Measurements from ENCODE around the gene PTP4A1. TPM values are rescaled to one million over a fixed set of nuclear protein-coding genes. Genes with fewer than 3 reads are reported as not detected.
A peak's percentile ranks its signal among the peaks of the same experiment; 100 is the strongest.

PTP4A1 gene
- total RNA-seq, 1 donor from 2014 or later = 181 TPM

- no peak for TF ChIP-seq CTCF (IDR thresholded peaks at IDR 0.05; ENCODE audit: insufficient read depth, low read length, severe bottlenecking)
- H3K4me3 ChIP-seq (ENCODE audit: low read depth, low read length) = no peak overlapping the region
- no peaks in the 10 kb centered on the region for H3K27me3 ChIP-seq (ENCODE audit: control insufficient read depth, insufficient read depth, low read length)
- H3K36me3 ChIP-seq (ENCODE audit: control insufficient read depth, insufficient read depth, low read length) = no peaks in the 10 kb centered on the region
- DNase-seq (ENCODE audit: low read depth) (no peak), FAIRE-seq (no peak)
Observed at GRCh38 chr6:63558278-63558677, 14.0 kb upstream of the PTP4A1 start.

- no peak for FAIRE-seq
- Histone ChIP-seq H3K36me3 (ENCODE audit: control insufficient read depth, insufficient read depth, low read length) (no peaks in the 10 kb centered on the region), H3K4me3 (ENCODE audit: low read depth, low read length) (no peak overlapping the region), H3K27me3 (ENCODE audit: control insufficient read depth, insufficient read depth, low read length) (no peaks in the 10 kb centered on the region)
- no peak for TF ChIP-seq CTCF (IDR thresholded peaks at IDR 0.05; ENCODE audit: insufficient read depth, low read length, severe bottlenecking)
- peak; percentile 85 for DNase-seq (ENCODE audit: low read depth)
Observed at GRCh38 chr6:63560801-63561287, 11.4 kb upstream of the PTP4A1 start.

- Histone ChIP-seq H3K27me3 (ENCODE audit: control insufficient read depth, insufficient read depth, low read length) (no peaks in the 10 kb centered on the region), H3K36me3 (ENCODE audit: control insufficient read depth, insufficient read depth, low read length) (no peaks in the 10 kb centered on the region), H3K4me3 (ENCODE audit: low read depth, low read length) (no peak overlapping the region)
- no peak for DNase-seq (ENCODE audit: low read depth)
- no peak for TF ChIP-seq CTCF (IDR thresholded peaks at IDR 0.05; ENCODE audit: insufficient read depth, low read length, severe bottlenecking)
- FAIRE-seq = no peak
Observed at GRCh38 chr6:63561288-63561687, 11.0 kb upstream of the PTP4A1 start.

- Histone ChIP-seq H3K4me3 (ENCODE audit: low read depth, low read length) (no peak overlapping the region), H3K36me3 (ENCODE audit: control insufficient read depth, insufficient read depth, low read length) (no peaks in the 10 kb centered on the region), H3K27me3 (ENCODE audit: control insufficient read depth, insufficient read depth, low read length) (no peaks in the 10 kb centered on the region)
- DNase-seq (ENCODE audit: low read depth) (peak; percentile 58), FAIRE-seq (no peak)
- TF ChIP-seq CTCF (IDR thresholded peaks at IDR 0.05; ENCODE audit: insufficient read depth, low read length, severe bottlenecking) = no peak
Observed at GRCh38 chr6:63563235-63563634, 9.0 kb upstream of the PTP4A1 start.

GRCh38 chr6:63565058-63565726 lies 7.1 kb upstream of the PTP4A1 start:
- no peaks in the 10 kb centered on the region for H3K27me3 ChIP-seq (ENCODE audit: control insufficient read depth, insufficient read depth, low read length)
- TF ChIP-seq CTCF (IDR thresholded peaks at IDR 0.05; ENCODE audit: insufficient read depth, low read length, severe bottlenecking) = no peak
- H3K36me3 ChIP-seq (ENCODE audit: control insufficient read depth, insufficient read depth, low read length) = no peaks in the 10 kb centered on the region
- FAIRE-seq (no peak), DNase-seq (ENCODE audit: low read depth) (peak; percentile 95)
- H3K4me3 ChIP-seq (ENCODE audit: low read depth, low read length) = no peak overlapping the region

Measured in bronchial epithelial cell (primary cell).